Measurements from ENCODE around the gene HTRA1. TPM values are rescaled to one million over a fixed set of nuclear protein-coding genes. Genes with fewer than 3 reads are reported as not detected.

Gene HTRA1
- total and polyA plus RNA-seq, 2 donors (not counting 1 experiment from before 2014, with no cell fraction given) = 109 to 216 TPM

- Histone ChIP-seq H3K9ac (ENCODE audit: insufficient read depth, low read length) (no peak overlapping the region), H3K27me3 (ENCODE audit: control insufficient read depth, insufficient read depth, low read length) (no peaks in the 10 kb centered on the region), H3K79me2 (ENCODE audit: control insufficient read depth, insufficient read depth, low read length) (no peaks in the 10 kb centered on the region), H3K36me3 (ENCODE audit: control insufficient read depth, insufficient read depth, low read length) (no peaks in the 10 kb centered on the region), H3K4me1 (ENCODE audit: control insufficient read depth, extremely low read depth, insufficient read depth, low read length) (peaks cover 5% of the 10 kb centered on the region), H3K27ac (ENCODE audit: insufficient read depth, low read length) (no peak overlapping the region), H4K20me1 (ENCODE audit: control insufficient read depth, extremely low read depth, insufficient read depth, low read length) (no peaks in the 10 kb centered on the region), H3K4me3 (replicated peaks in 1 of 4; ENCODE audit: control extremely low read depth in 1 of 4, insufficient read depth in 1 of 4, low read depth in 3 of 4, low read length in 4 of 4) (no peak overlapping the region), H2AFZ (ENCODE audit: low read length) (no peak overlapping the region), H3K9me3 (ENCODE audit: control insufficient read depth, insufficient read depth, low read depth, low read length) (no peaks in the 10 kb centered on the region), H3K4me2 (ENCODE audit: extremely low read depth, insufficient read depth, low read length) (no peak overlapping the region)
- no peak for DNase-seq (ENCODE audit: low read depth in 2 of 2)
- no peak for TF ChIP-seq CTCF (conservative IDR thresholded peaks at IDR 0.05 in 1 of 2, IDR thresholded peaks at IDR 0.05 in 1 of 2; ENCODE audit: low read depth in 1 of 2, low read length in 2 of 2)
- no peak for TF ChIP-seq EZH2 (IDR thresholded peaks at IDR 0.05; ENCODE audit: low read length, missing control alignments)
These were observed 37.7 kb downstream of the HTRA1 start for GRCh38 chr10:122499012-122499411.

- no peaks in the 10 kb centered on the region for H3K9me3 ChIP-seq (ENCODE audit: control insufficient read depth, insufficient read depth, low read depth, low read length)
- H3K9ac ChIP-seq (ENCODE audit: insufficient read depth, low read length) = no peak overlapping the region
- TF ChIP-seq EZH2 (IDR thresholded peaks at IDR 0.05; ENCODE audit: low read length, missing control alignments) (no peak), CTCF (conservative IDR thresholded peaks at IDR 0.05 in 1 of 2, IDR thresholded peaks at IDR 0.05 in 1 of 2; ENCODE audit: low read depth in 1 of 2, low read length in 2 of 2) (no peak)
- no peaks in the 10 kb centered on the region for H3K79me2 ChIP-seq (ENCODE audit: control insufficient read depth, insufficient read depth, low read length)
- H3K36me3 ChIP-seq (ENCODE audit: control insufficient read depth, insufficient read depth, low read length) = no peaks in the 10 kb centered on the region
- no peak overlapping the region for H3K4me3 ChIP-seq (replicated peaks in 1 of 4; ENCODE audit: control extremely low read depth in 1 of 4, insufficient read depth in 1 of 4, low read depth in 3 of 4, low read length in 4 of 4)
- no peaks in the 10 kb centered on the region for H3K27me3 ChIP-seq (ENCODE audit: control insufficient read depth, insufficient read depth, low read length)
- no peaks in the 10 kb centered on the region for H4K20me1 ChIP-seq (ENCODE audit: control insufficient read depth, extremely low read depth, insufficient read depth, low read length)
- no peak overlapping the region for H3K27ac ChIP-seq (ENCODE audit: insufficient read depth, low read length)
- H3K4me1 ChIP-seq (ENCODE audit: control insufficient read depth, extremely low read depth, insufficient read depth, low read length) = peaks cover 8% of the 10 kb centered on the region
- no peak overlapping the region for H2AFZ ChIP-seq (ENCODE audit: low read length)
- peak; percentile 44 to 84 for DNase-seq (ENCODE audit: low read depth in 2 of 2)
- no peak overlapping the region for H3K4me2 ChIP-seq (ENCODE audit: extremely low read depth, insufficient read depth, low read length)
These were observed 38.2 kb downstream of the HTRA1 start for GRCh38 chr10:122499491-122499941.

- H3K4me1 ChIP-seq (ENCODE audit: control insufficient read depth, extremely low read depth, insufficient read depth, low read length) = peaks cover 14% of the 10 kb centered on the region
- no peaks in the 10 kb centered on the region for H3K79me2 ChIP-seq (ENCODE audit: control insufficient read depth, insufficient read depth, low read length)
- TF ChIP-seq EZH2 (IDR thresholded peaks at IDR 0.05; ENCODE audit: low read length, missing control alignments) (no peak), CTCF (conservative IDR thresholded peaks at IDR 0.05 in 1 of 2, IDR thresholded peaks at IDR 0.05 in 1 of 2; ENCODE audit: low read depth in 1 of 2, low read length in 2 of 2) (no peak)
- H2AFZ ChIP-seq (ENCODE audit: low read length) = no peak overlapping the region
- H4K20me1 ChIP-seq (ENCODE audit: control insufficient read depth, extremely low read depth, insufficient read depth, low read length) = no peaks in the 10 kb centered on the region
- no peaks in the 10 kb centered on the region for H3K36me3 ChIP-seq (ENCODE audit: control insufficient read depth, insufficient read depth, low read length)
- no peaks in the 10 kb centered on the region for H3K27me3 ChIP-seq (ENCODE audit: control insufficient read depth, insufficient read depth, low read length)
- no peak overlapping the region for H3K4me2 ChIP-seq (ENCODE audit: extremely low read depth, insufficient read depth, low read length)
- no peak for DNase-seq (ENCODE audit: low read depth in 2 of 2)
- no peak overlapping the region for H3K4me3 ChIP-seq (replicated peaks in 1 of 4; ENCODE audit: control extremely low read depth in 1 of 4, insufficient read depth in 1 of 4, low read depth in 3 of 4, low read length in 4 of 4)
- H3K9ac ChIP-seq (ENCODE audit: insufficient read depth, low read length) = no peak overlapping the region
- no peaks in the 10 kb centered on the region for H3K9me3 ChIP-seq (ENCODE audit: control insufficient read depth, insufficient read depth, low read depth, low read length)
- no peak overlapping the region for H3K27ac ChIP-seq (ENCODE audit: insufficient read depth, low read length)
These were observed 38.8 kb downstream of the HTRA1 start for GRCh38 chr10:122500194-122500593.
